ENCODE data around the gene PML.

PML gene

GRCh38 chr15:73996267-73996666, 1.8 kb downstream of the PML start:
- peaks cover 24% of the 10 kb centered on the region for H3K36me3 ChIP-seq (ENCODE audit: control insufficient read depth, insufficient read depth, low read length, severe bottlenecking)
- no peak for DNase-seq (ENCODE audit: low read depth)
- H3K9ac ChIP-seq (ENCODE audit: low read length) = peak overlapping the region; percentile 98
- H3K4me3 ChIP-seq (ENCODE audit: low read length) = peak overlapping the region; percentile 98
- peaks cover 53% of the 10 kb centered on the region for H3K4me1 ChIP-seq (ENCODE audit: control insufficient read depth, insufficient read depth, low read length)
- H3K9me3 ChIP-seq (ENCODE audit: control insufficient read depth, low read length) = no peaks in the 10 kb centered on the region
- H3K27me3 ChIP-seq (replicated peaks; ENCODE audit: control insufficient read depth, insufficient read depth, low read length) = no peaks in the 10 kb centered on the region

DNA sequence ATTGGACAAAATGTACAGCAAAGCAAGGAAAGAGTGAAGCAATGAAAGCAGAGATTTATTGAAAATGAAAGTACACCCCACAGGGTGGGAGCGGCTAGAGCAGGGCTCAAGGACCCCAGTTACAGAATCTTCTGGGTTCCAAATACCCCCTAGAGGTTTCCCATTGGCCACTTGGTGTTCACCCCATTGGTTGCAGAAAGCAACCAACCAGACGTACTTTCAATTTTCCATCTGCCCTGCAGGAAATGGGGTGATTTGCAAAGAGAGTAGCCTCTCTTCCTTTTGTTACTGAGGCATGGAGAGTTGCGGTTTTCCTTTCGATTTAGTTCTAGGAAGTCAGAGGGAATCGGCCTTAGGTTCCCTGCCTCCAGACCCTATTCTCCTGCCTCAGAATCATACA, 2.4 kb downstream of the PML start:
- DNase-seq (ENCODE audit: low read depth) = peak; percentile 49
- peak overlapping the region; percentile 98 for H3K4me3 ChIP-seq (ENCODE audit: low read length)
- H3K27me3 ChIP-seq (replicated peaks; ENCODE audit: control insufficient read depth, insufficient read depth, low read length) = no peaks in the 10 kb centered on the region
- H3K9me3 ChIP-seq (ENCODE audit: control insufficient read depth, low read length) = no peaks in the 10 kb centered on the region
- H3K4me1 ChIP-seq (ENCODE audit: control insufficient read depth, insufficient read depth, low read length) = peaks cover 49% of the 10 kb centered on the region
- peak overlapping the region; percentile 98 for H3K9ac ChIP-seq (ENCODE audit: low read length)
- peaks cover 31% of the 10 kb centered on the region for H3K36me3 ChIP-seq (ENCODE audit: control insufficient read depth, insufficient read depth, low read length, severe bottlenecking)

DNA sequence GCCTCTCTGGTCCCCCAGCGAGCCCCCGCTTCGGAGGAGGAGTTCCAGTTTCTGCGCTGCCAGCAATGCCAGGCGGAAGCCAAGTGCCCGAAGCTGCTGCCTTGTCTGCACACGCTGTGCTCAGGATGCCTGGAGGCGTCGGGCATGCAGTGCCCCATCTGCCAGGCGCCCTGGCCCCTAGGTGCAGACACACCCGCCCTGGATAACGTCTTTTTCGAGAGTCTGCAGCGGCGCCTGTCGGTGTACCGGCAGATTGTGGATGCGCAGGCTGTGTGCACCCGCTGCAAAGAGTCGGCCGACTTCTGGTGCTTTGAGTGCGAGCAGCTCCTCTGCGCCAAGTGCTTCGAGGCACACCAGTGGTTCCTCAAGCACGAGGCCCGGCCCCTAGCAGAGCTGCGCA, 3.5 kb downstream of the PML start:
- Histone ChIP-seq H3K36me3 (ENCODE audit: control insufficient read depth, insufficient read depth, low read length, severe bottlenecking) (peaks cover 40% of the 10 kb centered on the region), H3K4me3 (ENCODE audit: low read length) (peak overlapping the region; percentile 98), H3K4me1 (ENCODE audit: control insufficient read depth, insufficient read depth, low read length) (peaks cover 43% of the 10 kb centered on the region), H3K9me3 (ENCODE audit: control insufficient read depth, low read length) (no peaks in the 10 kb centered on the region), H3K27me3 (replicated peaks; ENCODE audit: control insufficient read depth, insufficient read depth, low read length) (no peaks in the 10 kb centered on the region), H3K9ac (ENCODE audit: low read length) (peak overlapping the region; percentile 98)
- DNase-seq (ENCODE audit: low read depth) = no peak

- H3K4me1 ChIP-seq (ENCODE audit: control insufficient read depth, insufficient read depth, low read length) = peaks cover 54% of the 10 kb centered on the region
- peaks cover 57% of the 10 kb centered on the region for H3K36me3 ChIP-seq (ENCODE audit: control insufficient read depth, insufficient read depth, low read length, severe bottlenecking)
- H3K9ac ChIP-seq (ENCODE audit: low read length) = no peak overlapping the region
- H3K9me3 ChIP-seq (ENCODE audit: control insufficient read depth, low read length) = no peaks in the 10 kb centered on the region
- H3K4me3 ChIP-seq (ENCODE audit: low read length) = no peak overlapping the region
- H3K27me3 ChIP-seq (replicated peaks; ENCODE audit: control insufficient read depth, insufficient read depth, low read length) = no peaks in the 10 kb centered on the region
- no peak for DNase-seq (ENCODE audit: low read depth)
Observed at GRCh38 chr15:74006774-74007639, 12.5 kb downstream of the PML start.

- H3K9me3 ChIP-seq (ENCODE audit: control insufficient read depth, low read length) = no peaks in the 10 kb centered on the region
- peaks cover 62% of the 10 kb centered on the region for H3K4me1 ChIP-seq (ENCODE audit: control insufficient read depth, insufficient read depth, low read length)
- H3K4me3 ChIP-seq (ENCODE audit: low read length) = no peak overlapping the region
- peaks cover 53% of the 10 kb centered on the region for H3K36me3 ChIP-seq (ENCODE audit: control insufficient read depth, insufficient read depth, low read length, severe bottlenecking)
- DNase-seq (ENCODE audit: low read depth) = no peak
- H3K27me3 ChIP-seq (replicated peaks; ENCODE audit: control insufficient read depth, insufficient read depth, low read length) = no peaks in the 10 kb centered on the region
- no peak overlapping the region for H3K9ac ChIP-seq (ENCODE audit: low read length)
Observed at GRCh38 chr15:74007820-74008371, 13.4 kb downstream of the PML start.

DNA sequence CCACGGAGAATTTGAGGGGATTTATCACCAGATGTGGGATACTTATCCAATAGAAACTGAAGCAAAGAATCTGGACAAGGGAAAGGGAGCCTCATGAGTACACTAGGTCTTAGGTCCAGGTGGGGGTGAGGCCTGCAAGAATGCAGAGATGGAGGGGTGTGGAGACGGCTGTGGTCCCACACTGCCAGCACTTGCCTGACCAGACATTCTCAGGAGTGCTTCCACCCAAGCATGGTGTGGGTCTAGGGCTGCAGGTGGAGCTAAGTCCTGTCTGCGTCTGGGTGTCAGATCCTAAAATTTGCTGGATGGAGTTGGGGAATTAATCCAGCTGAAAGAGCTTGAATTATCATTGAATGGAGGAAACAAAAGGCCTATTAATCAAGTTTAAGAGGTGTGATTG, 14.4 kb downstream of the PML start:
- H3K9me3 ChIP-seq (ENCODE audit: control insufficient read depth, low read length) = no peaks in the 10 kb centered on the region
- DNase-seq (ENCODE audit: low read depth) = no peak
- H3K4me1 ChIP-seq (ENCODE audit: control insufficient read depth, insufficient read depth, low read length) = peaks cover 72% of the 10 kb centered on the region
- H3K4me3 ChIP-seq (ENCODE audit: low read length) = peak overlapping the region; percentile 2
- peaks cover 52% of the 10 kb centered on the region for H3K36me3 ChIP-seq (ENCODE audit: control insufficient read depth, insufficient read depth, low read length, severe bottlenecking)
- H3K9ac ChIP-seq (ENCODE audit: low read length) = no peak overlapping the region
- H3K27me3 ChIP-seq (replicated peaks; ENCODE audit: control insufficient read depth, insufficient read depth, low read length) = no peaks in the 10 kb centered on the region

DNA sequence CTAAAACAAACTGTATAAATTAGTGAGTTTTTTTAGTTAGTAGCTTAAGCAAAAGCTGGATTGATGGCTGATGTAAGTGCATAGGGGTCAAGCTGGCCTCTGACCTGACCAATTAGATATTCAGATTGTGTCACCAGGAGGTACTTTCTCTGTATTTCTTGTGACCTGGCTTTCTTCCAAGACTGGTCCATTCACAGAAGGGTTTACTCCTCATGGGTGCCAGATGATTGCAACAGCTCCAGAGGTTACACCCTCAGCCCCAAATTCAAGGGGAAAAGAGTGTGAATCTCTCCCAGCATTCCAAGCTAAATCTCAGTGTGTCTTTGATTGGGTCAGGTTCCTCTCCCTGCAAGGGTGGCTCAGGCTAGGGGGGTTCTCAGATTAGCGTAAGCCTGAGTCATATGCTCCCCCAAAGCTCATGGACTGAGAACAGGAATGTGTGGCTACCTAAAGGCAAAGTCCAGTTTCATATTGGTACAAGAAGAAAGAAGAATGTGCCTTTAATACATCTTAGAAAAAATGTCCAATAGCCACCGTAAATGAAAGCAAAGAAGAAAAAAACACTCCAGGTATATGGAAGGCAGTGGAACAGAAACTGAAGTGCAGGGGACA, 16.5 kb downstream of the PML start:
- Histone ChIP-seq H3K9me3 (ENCODE audit: control insufficient read depth, low read length) (no peaks in the 10 kb centered on the region), H3K9ac (ENCODE audit: low read length) (peak overlapping the region; percentile 82), H3K4me3 (ENCODE audit: low read length) (peak overlapping the region; percentile 72), H3K36me3 (ENCODE audit: control insufficient read depth, insufficient read depth, low read length, severe bottlenecking) (peaks cover 49% of the 10 kb centered on the region), H3K27me3 (replicated peaks; ENCODE audit: control insufficient read depth, insufficient read depth, low read length) (no peaks in the 10 kb centered on the region), H3K4me1 (ENCODE audit: control insufficient read depth, insufficient read depth, low read length) (peaks cover 76% of the 10 kb centered on the region)
- DNase-seq (ENCODE audit: low read depth) = peak; percentile 60

DNA sequence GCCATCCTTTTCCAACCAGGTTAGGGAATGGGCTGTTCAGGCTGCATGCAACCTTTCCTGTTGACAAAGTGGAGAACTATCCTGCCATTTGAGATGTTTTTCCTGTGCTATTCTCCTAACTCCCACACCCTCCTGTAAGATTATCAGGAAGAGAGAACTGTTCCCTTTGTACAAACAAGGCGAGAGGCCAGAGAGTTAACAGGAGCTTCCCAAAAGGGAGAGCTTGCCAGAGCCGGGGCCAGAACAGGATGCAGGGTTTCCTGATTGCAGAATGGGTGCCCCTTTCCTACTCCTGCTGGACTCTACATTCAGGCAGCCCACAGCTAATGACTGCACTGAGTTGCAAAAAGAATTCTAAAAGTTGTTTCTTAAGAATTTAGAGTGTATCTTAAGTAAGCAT, 17.1 kb downstream of the PML start:
- Histone ChIP-seq H3K27me3 (replicated peaks; ENCODE audit: control insufficient read depth, insufficient read depth, low read length) (no peaks in the 10 kb centered on the region), H3K4me1 (ENCODE audit: control insufficient read depth, insufficient read depth, low read length) (peaks cover 73% of the 10 kb centered on the region), H3K36me3 (ENCODE audit: control insufficient read depth, insufficient read depth, low read length, severe bottlenecking) (peaks cover 45% of the 10 kb centered on the region), H3K9ac (ENCODE audit: low read length) (peak overlapping the region; percentile 82), H3K9me3 (ENCODE audit: control insufficient read depth, low read length) (no peaks in the 10 kb centered on the region), H3K4me3 (ENCODE audit: low read length) (peak overlapping the region; percentile 72)
- peak; percentile 61 for DNase-seq (ENCODE audit: low read depth)

DNA sequence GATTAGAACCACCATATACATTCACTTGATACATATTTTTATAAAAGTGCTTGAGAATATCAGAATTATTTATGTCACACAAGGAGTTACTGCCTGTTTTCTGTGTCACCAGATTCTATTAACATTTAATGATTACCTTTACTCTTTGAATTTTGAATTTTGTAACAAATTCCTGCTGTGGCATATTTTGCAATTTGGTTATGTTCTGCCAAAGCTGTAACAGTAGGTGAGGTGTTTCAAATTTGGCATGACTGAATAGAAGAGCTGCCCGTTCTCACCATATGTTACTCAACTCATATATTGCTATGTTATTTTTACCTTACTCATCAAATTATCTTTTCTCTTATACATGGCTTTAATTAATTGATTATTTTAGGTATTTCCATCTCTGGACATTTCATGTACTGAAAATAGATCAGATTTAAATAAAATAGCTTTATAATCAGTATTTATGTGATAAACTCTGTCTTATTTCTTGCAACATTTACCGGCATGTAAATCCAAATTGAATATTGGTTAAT, 18.9 kb downstream of the PML start:
- H3K9ac ChIP-seq (ENCODE audit: low read length) = no peak overlapping the region
- H3K4me1 ChIP-seq (ENCODE audit: control insufficient read depth, insufficient read depth, low read length) = peaks cover 56% of the 10 kb centered on the region
- H3K36me3 ChIP-seq (ENCODE audit: control insufficient read depth, insufficient read depth, low read length, severe bottlenecking) = peaks cover 43% of the 10 kb centered on the region
- no peaks in the 10 kb centered on the region for H3K9me3 ChIP-seq (ENCODE audit: control insufficient read depth, low read length)
- H3K27me3 ChIP-seq (replicated peaks; ENCODE audit: control insufficient read depth, insufficient read depth, low read length) = no peaks in the 10 kb centered on the region
- no peak overlapping the region for H3K4me3 ChIP-seq (ENCODE audit: low read length)
- no peak for DNase-seq (ENCODE audit: low read depth)

GRCh38 chr15:74019734-74020133, 25.2 kb downstream of the PML start:
- H3K27me3 ChIP-seq (replicated peaks; ENCODE audit: control insufficient read depth, insufficient read depth, low read length) = no peaks in the 10 kb centered on the region
- no peak overlapping the region for H3K4me3 ChIP-seq (ENCODE audit: low read length)
- H3K4me1 ChIP-seq (ENCODE audit: control insufficient read depth, insufficient read depth, low read length) = peaks cover 9% of the 10 kb centered on the region
- H3K9me3 ChIP-seq (ENCODE audit: control insufficient read depth, low read length) = no peaks in the 10 kb centered on the region
- DNase-seq (ENCODE audit: low read depth) = no peak
- H3K9ac ChIP-seq (ENCODE audit: low read length) = no peak overlapping the region
- H3K36me3 ChIP-seq (ENCODE audit: control insufficient read depth, insufficient read depth, low read length, severe bottlenecking) = peaks cover 63% of the 10 kb centered on the region

DNA sequence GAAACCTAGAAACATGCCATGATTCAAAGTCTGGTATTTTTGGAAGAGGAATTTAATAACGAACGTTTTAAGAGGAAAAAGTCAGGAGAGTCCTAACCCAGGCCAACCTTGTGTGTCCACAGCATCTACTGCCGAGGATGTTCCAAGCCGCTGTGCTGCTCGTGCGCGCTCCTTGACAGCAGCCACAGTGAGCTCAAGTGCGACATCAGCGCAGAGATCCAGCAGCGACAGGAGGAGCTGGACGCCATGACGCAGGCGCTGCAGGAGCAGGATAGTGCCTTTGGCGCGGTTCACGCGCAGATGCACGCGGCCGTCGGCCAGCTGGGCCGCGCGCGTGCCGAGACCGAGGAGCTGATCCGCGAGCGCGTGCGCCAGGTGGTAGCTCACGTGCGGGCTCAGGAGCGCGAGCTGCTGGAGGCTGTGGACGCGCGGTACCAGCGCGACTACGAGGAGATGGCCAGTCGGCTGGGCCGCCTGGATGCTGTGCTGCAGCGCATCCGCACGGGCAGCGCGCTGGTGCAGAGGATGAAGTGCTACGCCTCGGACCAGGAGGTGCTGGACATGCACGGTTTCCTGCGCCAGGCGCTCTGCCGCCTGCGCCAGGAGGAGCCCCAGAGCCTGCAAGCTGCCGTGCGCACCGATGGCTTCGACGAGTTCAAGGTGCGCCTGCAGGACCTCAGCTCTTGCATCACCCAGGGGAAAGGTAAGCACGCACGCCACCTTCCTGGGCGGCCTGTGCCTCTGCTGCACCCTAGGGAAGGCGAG, 28.4 kb downstream of the PML start:
- Histone ChIP-seq H3K36me3 (ENCODE audit: control insufficient read depth, insufficient read depth, low read length, severe bottlenecking) (peaks cover 76% of the 10 kb centered on the region), H3K4me1 (ENCODE audit: control insufficient read depth, insufficient read depth, low read length) (peaks cover 22% of the 10 kb centered on the region), H3K9ac (ENCODE audit: low read length) (no peak overlapping the region), H3K27me3 (replicated peaks; ENCODE audit: control insufficient read depth, insufficient read depth, low read length) (no peaks in the 10 kb centered on the region), H3K4me3 (ENCODE audit: low read length) (no peak overlapping the region), H3K9me3 (ENCODE audit: control insufficient read depth, low read length) (no peaks in the 10 kb centered on the region)
- no peak for DNase-seq (ENCODE audit: low read depth)

All from adipocyte (in vitro differentiated cells).